GM10266 (cell line): Measurements from ENCODE around the gene EOLA2.
"Not testable (repeated sequence)": the region's sequence is repeated elsewhere in the genome, so short reads cannot be mapped to it uniquely, and the experiment has no call there.

ENCODE experiments used
- DNase-seq: peaks from one replicate; pipeline ENCODE4 v3.0.0; 2012; ENCODE audit errors: extremely low spot score
- TF ChIP-seq, protein P1 (sequence below): IDR thresholded peaks from 2 replicates; pipeline ENCODE4 v1.5.1; 2012; ENCODE audit warnings: mild to moderate bottlenecking, low read depth; ENCODE audit not compliant: control insufficient read depth, insufficient read depth; ENCODE audit errors: missing control alignments

EOLA2 gene

GRCh38 chrX:149939905-149940673 lies 1.8 kb upstream of the EOLA2 start:
- peak; percentile 75 for DNase-seq
- TF ChIP-seq, protein P1, sequence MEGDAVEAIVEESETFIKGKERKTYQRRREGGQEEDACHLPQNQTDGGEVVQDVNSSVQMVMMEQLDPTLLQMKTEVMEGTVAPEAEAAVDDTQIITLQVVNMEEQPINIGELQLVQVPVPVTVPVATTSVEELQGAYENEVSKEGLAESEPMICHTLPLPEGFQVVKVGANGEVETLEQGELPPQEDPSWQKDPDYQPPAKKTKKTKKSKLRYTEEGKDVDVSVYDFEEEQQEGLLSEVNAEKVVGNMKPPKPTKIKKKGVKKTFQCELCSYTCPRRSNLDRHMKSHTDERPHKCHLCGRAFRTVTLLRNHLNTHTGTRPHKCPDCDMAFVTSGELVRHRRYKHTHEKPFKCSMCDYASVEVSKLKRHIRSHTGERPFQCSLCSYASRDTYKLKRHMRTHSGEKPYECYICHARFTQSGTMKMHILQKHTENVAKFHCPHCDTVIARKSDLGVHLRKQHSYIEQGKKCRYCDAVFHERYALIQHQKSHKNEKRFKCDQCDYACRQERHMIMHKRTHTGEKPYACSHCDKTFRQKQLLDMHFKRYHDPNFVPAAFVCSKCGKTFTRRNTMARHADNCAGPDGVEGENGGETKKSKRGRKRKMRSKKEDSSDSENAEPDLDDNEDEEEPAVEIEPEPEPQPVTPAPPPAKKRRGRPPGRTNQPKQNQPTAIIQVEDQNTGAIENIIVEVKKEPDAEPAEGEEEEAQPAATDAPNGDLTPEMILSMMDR = no peak

DNA sequence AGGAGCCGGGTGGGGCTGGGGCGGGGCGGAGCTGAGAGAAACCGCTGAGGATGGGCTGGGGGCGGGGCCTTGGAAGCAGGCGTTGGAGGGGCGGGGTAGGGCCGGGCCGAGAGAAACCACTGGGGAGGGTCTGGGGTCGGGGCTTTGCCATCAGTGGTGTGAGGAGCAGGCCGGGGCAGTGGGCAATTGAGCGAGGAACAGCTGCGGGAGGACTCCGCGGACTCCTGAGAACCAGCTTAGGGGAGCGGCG lies 1.3 kb upstream of the EOLA2 start:
- no peak for DNase-seq
- TF ChIP-seq, protein P1 = no peak

DNA sequence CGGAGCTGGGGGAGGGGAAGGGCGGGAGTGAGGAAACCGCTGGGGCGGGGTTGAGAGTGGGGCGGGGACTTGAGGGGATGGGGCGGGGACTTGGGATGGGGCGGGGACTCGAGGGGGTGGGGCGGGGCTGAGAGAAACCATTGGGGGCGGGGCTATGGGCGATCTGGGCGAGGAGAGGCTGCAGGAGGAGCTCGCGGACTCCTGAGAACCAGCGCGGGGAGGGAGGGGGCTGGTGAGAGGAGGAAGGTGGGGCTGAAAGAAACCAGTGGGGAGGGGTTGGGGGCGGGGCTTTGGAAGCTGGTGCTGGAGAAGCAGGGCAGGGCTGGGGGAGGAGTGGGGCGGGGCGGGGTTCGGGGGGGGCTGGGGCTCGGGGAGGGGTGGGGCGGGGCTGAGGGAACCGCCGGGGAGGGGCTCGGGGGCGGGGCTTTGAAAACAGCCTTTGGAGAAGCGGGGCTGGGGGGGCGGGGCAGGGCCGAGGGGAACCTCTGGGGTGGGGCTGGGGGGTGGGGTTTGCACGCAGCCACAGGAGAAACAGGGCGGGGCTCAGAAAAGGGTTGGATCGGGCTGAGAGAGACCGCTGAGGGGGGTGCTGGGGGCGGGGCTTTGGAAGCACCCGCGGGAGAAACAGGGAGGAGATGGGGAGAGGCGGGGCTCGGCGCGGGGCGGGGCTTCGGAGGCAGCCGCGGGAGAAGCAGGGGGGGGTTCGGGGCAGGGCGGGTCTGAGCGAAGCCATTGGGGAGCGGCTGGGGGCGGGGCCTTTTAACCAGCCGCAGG lies 777 bp upstream of the EOLA2 start:
- DNase-seq = peak; percentile 80

GRCh38 chrX:149937871-149938426 lies 342 bp downstream of the EOLA2 start:
- TF ChIP-seq, protein P1 = no peak
- no peak for DNase-seq

More for the DNA sequence above, 777 bp upstream of the EOLA2 start:
- TF ChIP-seq, protein P1 = no peak

GRCh38 chrX:149937328-149937727 lies 963 bp downstream of the EOLA2 start:
- not testable (repeated sequence) for DNase-seq

DNA sequence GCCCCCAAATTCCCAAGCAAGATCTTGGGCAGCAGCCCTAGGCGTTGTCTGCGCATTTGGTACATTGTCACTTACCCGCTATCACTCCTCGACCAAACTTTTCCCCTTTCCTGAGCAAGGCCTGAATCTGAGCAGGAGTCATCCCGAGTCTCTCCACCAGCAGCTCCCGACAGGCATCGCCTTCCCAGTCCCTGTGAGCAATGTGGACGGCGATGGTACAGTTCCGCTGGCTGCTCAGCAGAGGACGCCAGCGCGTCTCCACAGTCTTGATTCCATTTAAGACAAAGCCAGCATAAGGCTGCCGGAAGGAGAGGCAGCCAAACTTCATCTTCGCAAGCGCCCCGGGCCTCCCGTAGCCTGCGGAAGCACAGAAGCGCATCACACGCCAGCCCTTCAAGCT lies 4.7 kb downstream of the EOLA2 start:
- DNase-seq = not testable (repeated sequence)

DNA sequence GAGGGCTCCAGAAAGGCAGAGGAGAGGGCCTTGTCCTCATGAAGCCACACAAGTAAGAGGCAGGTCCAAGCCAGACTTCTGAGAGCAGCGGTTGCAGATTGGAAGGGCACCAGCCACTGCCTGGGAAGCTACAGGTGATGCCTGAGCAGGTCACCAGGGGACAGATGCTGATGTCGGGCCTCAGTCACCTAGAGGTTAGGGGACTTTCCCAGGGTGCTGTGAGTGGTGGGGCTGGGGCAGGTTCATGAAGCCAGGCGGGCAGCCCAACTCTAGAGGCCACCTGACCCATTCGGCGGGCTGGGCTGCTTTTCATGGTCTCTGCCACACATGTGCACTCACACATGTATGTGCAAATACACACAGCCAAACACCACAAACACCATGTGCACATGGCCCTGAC lies 5.3 kb downstream of the EOLA2 start:
- not testable (repeated sequence) for DNase-seq

DNA sequence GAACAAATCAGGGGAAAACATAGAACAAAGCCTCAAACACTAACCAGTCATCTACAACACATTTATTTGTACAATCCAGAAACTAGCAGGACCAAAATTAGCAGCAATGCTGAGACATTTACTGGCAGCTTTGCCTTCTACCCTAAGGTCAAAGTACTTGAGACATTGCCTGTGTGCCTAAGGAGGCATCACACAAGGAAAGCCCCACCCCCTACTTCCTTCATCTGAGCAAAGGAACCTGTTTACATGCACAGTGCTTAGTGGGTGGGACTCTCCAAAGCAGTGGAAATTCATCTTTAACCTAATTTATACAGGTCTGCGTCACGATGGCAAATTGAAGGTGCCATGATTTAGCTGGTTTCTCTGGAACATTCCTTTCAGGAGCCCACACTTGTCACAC lies 6.1 kb downstream of the EOLA2 start:
- not testable (repeated sequence) for DNase-seq

- not testable (repeated sequence) for DNase-seq
These were observed 6.9 kb downstream of the EOLA2 start for GRCh38 chrX:149931355-149931754.

DNA sequence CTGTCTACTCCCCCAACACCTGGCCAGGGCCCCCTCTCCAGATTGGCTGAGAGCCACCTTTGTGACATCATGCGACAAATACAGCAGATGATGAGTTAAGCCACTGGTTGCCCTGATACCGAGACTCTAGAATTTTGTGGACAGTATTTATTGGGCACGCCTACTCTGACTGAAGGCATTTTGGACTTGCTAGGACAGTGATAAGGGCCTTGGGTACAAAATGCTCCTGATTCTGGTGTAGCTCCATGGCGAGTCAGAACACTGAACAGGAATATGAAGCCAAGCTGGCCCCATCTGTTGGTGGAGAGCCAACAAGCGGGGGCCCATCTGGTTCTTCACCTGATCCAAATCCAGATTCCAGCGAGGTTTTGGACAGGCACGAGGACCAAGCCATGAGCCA lies 8.9 kb downstream of the EOLA2 start, which contains the start of gene HSFX4:
TSS of gene HSFX4 (plus strand) at position 174 of the 400 bp plus-strand sequence. CDS start at position 246, 72 bp downstream.
- DNase-seq = not testable (repeated sequence)

DNA sequence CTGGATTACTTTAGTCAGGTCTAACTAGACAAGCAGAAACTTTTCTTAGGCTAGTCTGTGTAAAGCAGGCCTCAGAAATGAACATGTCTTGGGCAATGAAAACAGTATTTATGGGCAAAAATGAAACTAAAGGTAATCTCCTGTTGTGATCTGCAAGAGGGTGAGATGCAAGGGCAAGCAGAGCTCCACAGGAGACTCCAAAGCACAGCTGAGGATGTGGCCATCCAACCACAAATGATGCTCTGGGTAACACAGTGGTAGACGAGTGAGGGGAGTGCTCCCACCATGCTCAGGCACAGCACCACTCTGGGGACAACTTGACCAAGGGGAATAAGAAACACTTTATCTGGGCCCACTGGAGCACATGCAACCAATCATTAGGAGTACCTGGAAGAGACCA lies 9.7 kb downstream of the EOLA2 start:
- DNase-seq = not testable (repeated sequence)

- not testable (repeated sequence) for DNase-seq
These were observed 10.4 kb downstream of the EOLA2 start for GRCh38 chrX:149927964-149928258.

- not testable (repeated sequence) for DNase-seq
These were observed 10.9 kb downstream of the EOLA2 start for GRCh38 chrX:149927245-149927963.

GRCh38 chrX:149924434-149924833 lies 13.9 kb downstream of the EOLA2 start:
- DNase-seq = not testable (repeated sequence)

DNA sequence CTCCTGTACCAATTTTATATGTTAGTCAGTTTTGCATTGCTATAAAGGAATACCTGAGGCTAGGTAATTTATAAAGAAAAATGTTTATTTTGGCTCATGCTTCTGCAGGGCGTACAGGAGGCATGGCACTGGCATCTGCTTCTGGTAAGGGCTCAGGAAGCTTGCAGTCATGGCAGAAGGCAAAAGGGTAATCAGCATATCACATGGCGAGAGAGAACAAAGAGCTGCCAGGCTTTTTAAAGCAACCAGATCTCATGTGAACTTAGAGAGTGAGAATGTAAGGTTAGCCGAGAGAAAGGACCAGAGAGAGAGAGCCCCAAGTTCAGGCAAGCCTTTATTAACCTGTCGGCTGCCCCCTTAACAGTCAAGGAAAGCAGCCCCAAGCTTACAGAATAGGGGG lies 14.5 kb downstream of the EOLA2 start:
- DNase-seq = not testable (repeated sequence)
